H1 (cell line): Measurements from ENCODE around the gene PRELID2. TPM values are rescaled to one million over a fixed set of nuclear protein-coding genes. Genes with fewer than 3 reads are reported as not detected.

Experiments used
- CTCF ChIA-PET: fragments of 300-600 bp; sonication (Branson Sonifier 250); formaldehyde crosslinking; loops from one replicate; lab custom pipeline; 2021; ENCODE audit not compliant: partially characterized antibody; lab: Charles Lee
- POLR2A ChIA-PET: fragments of 300-600 bp; sonication (Branson Sonifier 250); formaldehyde crosslinking; loops from one replicate; lab custom pipeline; 2021; ENCODE audit warnings: inconsistent platforms; ENCODE audit not compliant: partially characterized antibody; lab: Charles Lee
- DNase-seq, 2 experiments: peaks; one replicate each; pipeline versions ENCODE4 v3.0.0 to v3.0.0-alpha.2; 2010 to 2022; ENCODE audit warnings: low spot score in 2 of 2, low read depth in 1 of 2, mixed read lengths in 1 of 2
- FAIRE-seq: peaks from 2 replicates; lab custom pipeline; 2011; peaks lifted over from hg19 to GRCh38; lab: Jason Lieb, UNC
- H2AFZ ChIP-seq: 2 replicates; pipeline ENCODE4 v1.8.1; 2012; ENCODE audit warnings: low read length, inconsistent platforms
- H2AK5ac ChIP-seq: 2 replicates; pipeline ENCODE4 v1.6.1; 2013; ENCODE audit warnings: low read depth, low read length
- H2BK120ac ChIP-seq: replicated peaks from 2 replicates; pipeline ENCODE3; 2013; ENCODE audit warnings: low read depth, low read length, inconsistent platforms
- H2BK12ac ChIP-seq: 2 replicates; pipeline ENCODE4 v1.6.1; 2013; ENCODE audit warnings: low read depth, low read length
- H2BK15ac ChIP-seq: 2 replicates; pipeline ENCODE4 v1.6.1; 2013; ENCODE audit warnings: low read length
- H2BK20ac ChIP-seq: 2 replicates; pipeline ENCODE4 v1.6.1; 2013; ENCODE audit warnings: low read length
- H2BK5ac ChIP-seq: 2 replicates; pipeline ENCODE4 v1.6.1; 2013; ENCODE audit warnings: low read depth, low read length
- H3K14ac ChIP-seq: 2 replicates; pipeline ENCODE4 v1.6.1; 2013; ENCODE audit warnings: inconsistent platforms; ENCODE audit not compliant: insufficient read length
- H3K18ac ChIP-seq: 2 replicates; pipeline ENCODE4 v1.6.1; 2013; ENCODE audit warnings: low read length; ENCODE audit errors: extremely low read depth
- H3K23ac ChIP-seq: 2 replicates; pipeline ENCODE4 v1.6.1; 2013; ENCODE audit warnings: inconsistent platforms; ENCODE audit not compliant: insufficient read length
- H3K23me2 ChIP-seq: 2 replicates; pipeline ENCODE4 v1.6.1; 2013; ENCODE audit warnings: low read depth, low read length
- H3K27ac ChIP-seq: 2 replicates; pipeline ENCODE4 v1.6.1; 2011; ENCODE audit warnings: low read depth, low read length, inconsistent platforms
- H3K27me3 ChIP-seq, 4 experiments: replicated peaks in 1 of 4; 1 replicate in 1 of 4; 2 replicates in 3 of 4; pipeline versions ENCODE4 v1.6.1 to v1.8.1; 2011 to 2013; ENCODE audit warnings: low read length in 3 of 4, mild to moderate bottlenecking in 3 of 4, inconsistent platforms in 2 of 4, mixed read lengths in 2 of 4, moderate library complexity in 1 of 4; ENCODE audit not compliant: control insufficient read depth in 3 of 4, insufficient read depth in 3 of 4; ENCODE audit errors: extremely low read depth in 1 of 4
- H3K36me3 ChIP-seq, 4 experiments: 2 replicates each; pipeline versions ENCODE4 v1.6.1 to v1.8.1; 2011 to 2013; ENCODE audit warnings: mild to moderate bottlenecking in 4 of 4, low read length in 3 of 4, moderate library complexity in 2 of 4, control low read depth in 1 of 4, inconsistent platforms in 1 of 4; ENCODE audit not compliant: insufficient read depth in 4 of 4, control insufficient read depth in 2 of 4
- H3K4ac ChIP-seq: replicated peaks from 2 replicates; pipeline ENCODE3; 2013; ENCODE audit warnings: low read length, low read depth, mixed read lengths, inconsistent platforms; ENCODE audit not compliant: insufficient read length
- H3K4me1 ChIP-seq, 4 experiments: replicated peaks in 1 of 4; 1 replicate in 1 of 4; 2 replicates in 3 of 4; pipeline versions ENCODE4 v1.6.1 to v1.8.1; 2011 to 2013; ENCODE audit warnings: low read length in 3 of 4, inconsistent platforms in 2 of 4, mixed read lengths in 1 of 4; ENCODE audit not compliant: insufficient read depth in 4 of 4, control insufficient read depth in 3 of 4
- H3K4me2 ChIP-seq, 2 experiments: 2 replicates each; pipeline versions ENCODE4 v1.6.1 to v1.8.1; 2011 to 2013; ENCODE audit warnings: low read depth in 2 of 2, low read length in 2 of 2, control low read depth in 1 of 2, inconsistent platforms in 1 of 2, mild to moderate bottlenecking in 1 of 2; ENCODE audit not compliant: insufficient read depth in 1 of 2
- H3K4me3 ChIP-seq, 4 experiments: fragments of 200-600, 300-600 bp in 1 of 4; sonication (generic), shearing (Covaris generic), sonication (Bioruptor Twin) in 1 of 4; 2 replicates each; pipeline versions ENCODE4 v1.5.1 to v1.8.1; 2011 to 2016; ENCODE audit warnings: low read length in 4 of 4, low read depth in 3 of 4, control low read depth in 2 of 4, inconsistent platforms in 2 of 4, mild to moderate bottlenecking in 2 of 4, mixed read lengths in 1 of 4, moderate library complexity in 1 of 4; ENCODE audit not compliant: insufficient read depth in 2 of 4; ENCODE audit errors: extremely low read depth in 1 of 4
- H3K56ac ChIP-seq: replicated peaks from 2 replicates; pipeline ENCODE3; 2013; ENCODE audit warnings: low read depth, mild to moderate bottlenecking, mixed read lengths, low read length, inconsistent platforms; ENCODE audit not compliant: insufficient read length
- H3K79me1 ChIP-seq: 2 replicates; pipeline ENCODE4 v1.6.1; 2013; ENCODE audit warnings: low read depth, low read length, control low read depth
- H3K79me2 ChIP-seq, 2 experiments: 2 replicates each; pipeline versions ENCODE4 v1.6.1 to v1.8.1; 2012 to 2013; ENCODE audit warnings: low read length in 2 of 2, mild to moderate bottlenecking in 2 of 2, inconsistent platforms in 1 of 2; ENCODE audit not compliant: insufficient read depth in 2 of 2, control insufficient read depth in 1 of 2
- H3K9ac ChIP-seq, 4 experiments: replicated peaks in 1 of 4; 1 replicate in 1 of 4; 2 replicates in 3 of 4; pipeline versions ENCODE4 v1.6.1 to v1.8.1; 2011 to 2013; ENCODE audit warnings: low read depth in 3 of 4, low read length in 3 of 4, control low read depth in 2 of 4, mild to moderate bottlenecking in 2 of 4, moderate library complexity in 2 of 4, inconsistent platforms in 1 of 4; ENCODE audit errors: extremely low read depth in 1 of 4
- H3K9me3 ChIP-seq, 2 experiments: 2 replicates each; pipeline versions ENCODE4 v1.6.1 to v1.8.1; 2012 to 2013; ENCODE audit warnings: mild to moderate bottlenecking in 2 of 2, moderate library complexity in 2 of 2, control low read depth in 1 of 2, inconsistent platforms in 1 of 2, low read depth in 1 of 2, low read length in 1 of 2, mixed read lengths in 1 of 2; ENCODE audit not compliant: insufficient read depth in 2 of 2
- H4K20me1 ChIP-seq, 2 experiments: replicated peaks in 1 of 2; 2 replicates each; pipeline versions ENCODE3 to v1.8.1; 2011 to 2013; ENCODE audit warnings: inconsistent platforms in 2 of 2, low read length in 2 of 2, mild to moderate bottlenecking in 1 of 2; ENCODE audit not compliant: insufficient read depth in 2 of 2, control insufficient read depth in 1 of 2
- H4K5ac ChIP-seq: 2 replicates; pipeline ENCODE4 v1.6.1; 2013; ENCODE audit warnings: low read length, low read depth, mixed read lengths, inconsistent platforms; ENCODE audit not compliant: insufficient read length
- H4K8ac ChIP-seq: 2 replicates; pipeline ENCODE4 v1.8.0; 2013; ENCODE audit warnings: mild to moderate bottlenecking, moderate library complexity, low read length, inconsistent platforms; ENCODE audit not compliant: insufficient read depth; ENCODE audit errors: extremely low read depth
- H4K91ac ChIP-seq: replicated peaks from 2 replicates; pipeline ENCODE3; 2013; ENCODE audit warnings: low read length, mixed read lengths, inconsistent platforms; ENCODE audit not compliant: insufficient read length
- CBX8 ChIP-seq: fragments of 300-800, 300-1000 bp; sonication (generic); IDR thresholded peaks from 2 replicates; pipeline ENCODE4 v1.7.1; 2016; ENCODE audit warnings: low read depth, low read length, borderline replicate concordance
- EGR1 ChIP-seq: IDR thresholded peaks from 2 replicates; pipeline ENCODE4 v1.6.1; 2011; ENCODE audit warnings: low read depth, low read length, borderline replicate concordance
- JUN ChIP-seq: IDR thresholded peaks from 2 replicates; pipeline ENCODE4 v1.6.1; 2011; ENCODE audit warnings: low read depth, mild to moderate bottlenecking, improper control_type of control experiment, low read length
- NANOG ChIP-seq: IDR thresholded peaks from 2 replicates; pipeline ENCODE4 v1.6.1; 2011; ENCODE audit warnings: low read length, low read depth, mild to moderate bottlenecking, inconsistent platforms; ENCODE audit not compliant: insufficient read depth, poor library complexity, severe bottlenecking
- SIX5 ChIP-seq: IDR thresholded peaks from 2 replicates; pipeline ENCODE4 v1.6.1; 2011; ENCODE audit warnings: mild to moderate bottlenecking, low read depth, low read length
- SP4 ChIP-seq: IDR thresholded peaks from 2 replicates; pipeline ENCODE4 v1.6.1; 2012; ENCODE audit warnings: low read length, inconsistent platforms
- WGBS, 2 experiments: shearing (Covaris generic) in 1 of 2; methylation state at CpG; one replicate each; pipeline versions ENCODE4 v1.1.6 to v1.1.7; 2013 to 2015; ENCODE audit warnings: low lambda C conversion rate in 2 of 2, mixed read lengths in 2 of 2, inconsistent platforms in 1 of 2, low coverage in 1 of 2, missing lambda C conversion rate in 1 of 2; ENCODE audit not compliant: insufficient replicate concordance in 2 of 2, insufficient coverage in 1 of 2, insufficient read length in 1 of 2; ENCODE audit errors: extremely low coverage in 1 of 2, missing lambda C conversion rate in 1 of 2; 5-methylcytosine and 5-hydroxymethylcytosine counted together
- polyA plus RNA-seq, 7 experiments: library from polyadenylated mRNA; depleted of rRNA in 3 of 7; stranded (reverse) in 5 of 7; unstranded in 2 of 7; fragments of >200 nt in 5 of 7; fragments of 200-250 nt in 2 of 7; gene quantifications; 1 replicate in 5 of 7; 2 replicates in 1 of 7; 4 replicates in 1 of 7; pipeline versions ENCODE4 v1.2.1 to v1.2.3, GENCODE V29; 2011 to 2013; ENCODE audit warnings: missing spikeins in 2 of 7, mixed read lengths in 2 of 7
- total RNA-seq: library from RNA; stranded (reverse); fragmentation: NEBNext Ultra II Directional; extraction: Animal tissue kit (Norgen Biotek cat#: 25700); gene quantifications from 2 replicates; pipeline ENCODE4 v1.2.1, GENCODE V29; 2021

PRELID2 gene
- total and polyA plus RNA-seq, 2 of the 8 experiments (the other 6 are each of a cell fraction or from before 2014, with no cell fraction given), result 2.2 to 7.8 TPM

DNA sequence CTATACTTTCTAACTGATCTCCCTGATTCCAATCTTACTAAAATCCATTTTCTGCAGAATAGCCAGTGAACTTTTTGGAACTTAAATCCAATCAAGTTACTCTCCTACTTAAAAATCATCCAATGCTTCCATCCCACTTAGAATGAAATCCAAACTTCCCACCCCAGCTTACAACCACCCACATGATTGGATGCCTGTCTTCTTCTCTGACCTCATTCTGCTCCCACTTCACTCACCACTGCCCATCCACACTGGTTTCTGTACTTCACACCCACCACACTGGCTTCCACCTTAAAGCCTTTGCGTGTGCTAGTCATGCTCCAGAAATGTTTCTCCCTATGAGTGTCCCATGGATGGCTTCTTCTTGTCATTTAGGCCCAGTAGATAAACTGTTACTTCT, 119.7 kb downstream of the PRELID2 start:
- no peak overlapping the region for H2BK5ac ChIP-seq
- no peaks in the 10 kb centered on the region for H3K79me1 ChIP-seq
- no peak overlapping the region for H2AFZ ChIP-seq
- H4K20me1 ChIP-seq, result no peaks in the 10 kb centered on the region
- H3K4me1 ChIP-seq, result no peaks in the 10 kb centered on the region
- no peak overlapping the region for H3K4me2 ChIP-seq
- H4K5ac ChIP-seq, result no peak overlapping the region
- FAIRE-seq (no peak), DNase-seq (no peak)
- H3K18ac ChIP-seq, result no peak overlapping the region
- H3K9me3 ChIP-seq, result no peaks in the 10 kb centered on the region
- no peak overlapping the region for H3K4me3 ChIP-seq
- CTCF ChIA-PET, result interaction anchor here (0.6 to 2.0 kb wide), 3 partner anchors 35 to 1568 kb away, joined by 3 to 6 read pairs (median 3); no protein-coding TSS in a partner anchor
- no peak overlapping the region for H2BK15ac ChIP-seq
- H2BK120ac ChIP-seq, result no peak overlapping the region
- no peak overlapping the region for H3K27ac ChIP-seq
- H3K79me2 ChIP-seq, result no peaks in the 10 kb centered on the region
- H2AK5ac ChIP-seq, result no peak overlapping the region
- H3K9ac ChIP-seq, result no peak overlapping the region
- POLR2A ChIA-PET, result no interaction called here
- TF ChIP-seq CBX8 (no peak), SP4 (no peak), JUN (no peak), NANOG (no peak), SIX5 (no peak), EGR1 (no peak)
- no peak overlapping the region for H4K8ac ChIP-seq
- no peak overlapping the region for H3K23ac ChIP-seq
- no peak overlapping the region for H3K56ac ChIP-seq
- no peak overlapping the region for H4K91ac ChIP-seq
- WGBS, 2 experiments, result 84% methylated on average over 1 of the region's 1 CpG; no CpG with 5 or more reads in 1 of the 2 experiments
- no peak overlapping the region for H3K4ac ChIP-seq
- no peak overlapping the region for H2BK20ac ChIP-seq
- no peaks in the 10 kb centered on the region for H3K36me3 ChIP-seq
- no peaks in the 10 kb centered on the region for H3K23me2 ChIP-seq
- H2BK12ac ChIP-seq, result no peak overlapping the region
- H3K27me3 ChIP-seq, result no peaks in the 10 kb centered on the region
- no peak overlapping the region for H3K14ac ChIP-seq
